Fibroblast of lung (primary cell): ENCODE data around the gene NCSTN.

ENCODE experiments used
- CTCF ChIP-seq, 2 donors: IDR thresholded peaks in 1 of 2; conservative IDR thresholded peaks in 1 of 2; 1 replicate in 1 of 2; 2 replicates in 1 of 2; pipeline ENCODE4 v1.5.1; 2011 to 2012; ENCODE audit warnings: low read length in 2 of 2, control low read depth in 1 of 2, inconsistent platforms in 1 of 2, low read depth in 1 of 2, mild to moderate bottlenecking in 1 of 2
- EZH2 ChIP-seq: IDR thresholded peaks from 2 replicates; pipeline ENCODE4 v1.5.1; 2012; ENCODE audit warnings: low read length, control low read depth, mild to moderate bottlenecking; ENCODE audit errors: missing control alignments

GRCh38 chr1:160308451-160309184, 34.6 kb upstream of the NCSTN start:
- no peak for TF ChIP-seq CTCF (conservative IDR thresholded peaks at IDR 0.05 in 1 of 2, IDR thresholded peaks at IDR 0.05 in 1 of 2; ENCODE audit: low read depth in 1 of 2, low read length in 2 of 2)
- no peak for TF ChIP-seq EZH2
